MM.1S (cell line): ENCODE results near the gene KLF1.

Source experiments
- EZH2 ChIP-seq: fragments of 300-600 bp; sonication (generic); optimal IDR thresholded peaks from 2 replicates; pipeline ENCODE3; 2017; ENCODE audit warnings: low read depth, mild to moderate bottlenecking, antibody characterized with exemption, low read length, mixed read lengths
- EZH2phosphoT487 ChIP-seq: fragments of 300-600 bp; sonication (generic); IDR thresholded peaks from 2 replicates; pipeline ENCODE4 v1.6.1; 2018; ENCODE audit warnings: antibody characterized with exemption, low read length
- TF ChIP-seq, protein P1 (sequence below): fragments of 300-600 bp; sonication (generic); IDR thresholded peaks from 2 replicates; pipeline ENCODE4 v1.5.1; 2016; ENCODE audit warnings: antibody characterized with exemption, low read length, mixed read lengths

DNA sequence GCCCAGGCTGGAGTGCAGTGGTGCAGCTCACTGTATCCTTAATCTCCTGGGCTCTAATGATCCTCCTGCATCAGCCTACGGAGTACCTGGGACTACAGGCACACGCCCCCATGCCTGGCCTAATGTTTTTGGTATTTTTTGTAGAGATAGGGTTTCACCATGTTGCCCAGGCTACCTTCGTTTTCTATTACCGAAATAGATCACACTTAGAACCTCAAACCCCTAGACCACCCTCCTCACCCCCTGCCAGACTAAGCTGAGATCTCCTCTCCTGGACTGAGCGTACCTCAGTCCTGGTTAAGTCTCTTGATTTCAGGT lies 391 bp downstream of the KLF1 start:
- TF ChIP-seq, protein P1, sequence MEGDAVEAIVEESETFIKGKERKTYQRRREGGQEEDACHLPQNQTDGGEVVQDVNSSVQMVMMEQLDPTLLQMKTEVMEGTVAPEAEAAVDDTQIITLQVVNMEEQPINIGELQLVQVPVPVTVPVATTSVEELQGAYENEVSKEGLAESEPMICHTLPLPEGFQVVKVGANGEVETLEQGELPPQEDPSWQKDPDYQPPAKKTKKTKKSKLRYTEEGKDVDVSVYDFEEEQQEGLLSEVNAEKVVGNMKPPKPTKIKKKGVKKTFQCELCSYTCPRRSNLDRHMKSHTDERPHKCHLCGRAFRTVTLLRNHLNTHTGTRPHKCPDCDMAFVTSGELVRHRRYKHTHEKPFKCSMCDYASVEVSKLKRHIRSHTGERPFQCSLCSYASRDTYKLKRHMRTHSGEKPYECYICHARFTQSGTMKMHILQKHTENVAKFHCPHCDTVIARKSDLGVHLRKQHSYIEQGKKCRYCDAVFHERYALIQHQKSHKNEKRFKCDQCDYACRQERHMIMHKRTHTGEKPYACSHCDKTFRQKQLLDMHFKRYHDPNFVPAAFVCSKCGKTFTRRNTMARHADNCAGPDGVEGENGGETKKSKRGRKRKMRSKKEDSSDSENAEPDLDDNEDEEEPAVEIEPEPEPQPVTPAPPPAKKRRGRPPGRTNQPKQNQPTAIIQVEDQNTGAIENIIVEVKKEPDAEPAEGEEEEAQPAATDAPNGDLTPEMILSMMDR, result no peak
- TF ChIP-seq EZH2 (no peak), EZH2phosphoT487 (no peak)
